ENCODE data around the gene CAPZA1.
"Not testable (repeated sequence)": the region's sequence is repeated elsewhere in the genome, so short reads cannot be mapped to it uniquely, and the experiment has no call there.

Gene CAPZA1

DNA sequence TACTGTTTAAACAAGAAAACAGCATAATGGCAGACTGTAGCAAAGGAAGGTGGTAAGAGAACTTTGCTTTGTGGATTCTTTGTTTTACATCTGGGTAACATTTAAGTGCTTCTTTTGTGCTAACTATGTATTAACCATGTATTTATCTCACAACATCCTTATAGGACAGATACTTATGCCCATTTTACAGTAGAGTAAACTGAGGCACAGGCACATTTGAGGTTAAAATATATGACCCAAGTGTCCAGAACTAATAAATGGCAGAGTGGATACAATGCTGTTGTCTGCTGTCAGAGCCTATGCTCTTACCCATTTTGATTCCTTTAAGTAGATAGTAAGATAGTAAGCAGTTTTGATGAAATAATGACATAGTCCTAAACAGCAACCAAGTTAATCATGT, 7.3 kb downstream of the CAPZA1 start:
- no peak for DNase-seq (ENCODE audit: low spot score)

DNA sequence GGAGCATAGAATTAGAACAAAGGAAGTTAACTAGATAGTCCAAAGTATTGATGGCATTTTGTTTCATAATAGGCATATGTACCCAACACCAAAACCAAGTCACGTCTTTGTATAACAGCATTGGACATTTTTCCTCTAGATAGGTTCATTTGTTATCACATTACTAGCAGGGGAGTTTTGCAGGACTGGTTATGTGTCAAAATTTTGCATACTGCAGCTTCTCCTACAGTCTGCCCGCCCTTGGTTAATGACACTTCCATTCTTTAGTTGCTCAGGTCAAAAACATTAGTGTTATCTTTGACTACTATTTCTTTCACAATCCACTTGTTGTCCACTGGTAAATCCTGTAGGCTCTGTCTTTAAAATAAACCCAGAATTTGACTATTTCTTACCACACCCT, 8.9 kb downstream of the CAPZA1 start:
- DNase-seq (ENCODE audit: low spot score) = no peak

DNA sequence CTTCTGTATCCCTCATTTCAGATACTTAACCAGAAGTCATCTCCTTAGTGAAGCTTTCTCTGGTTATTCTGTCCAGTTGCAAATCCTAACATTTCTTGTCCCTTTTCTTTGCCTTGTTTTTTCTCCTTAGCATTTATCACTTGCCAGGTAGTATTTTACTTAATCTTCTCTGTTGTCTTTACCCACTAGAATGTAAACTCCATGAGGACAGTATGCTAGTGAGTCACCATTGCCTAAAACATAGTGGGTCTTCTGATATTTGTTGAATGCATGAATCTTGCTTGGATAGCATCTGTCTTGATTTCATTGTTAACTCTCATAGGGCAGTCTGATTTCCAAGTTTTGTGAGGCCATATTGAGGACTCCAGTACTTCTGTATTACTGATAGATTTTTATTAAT, 9.6 kb downstream of the CAPZA1 start:
- no peak for DNase-seq (ENCODE audit: low spot score)

DNA sequence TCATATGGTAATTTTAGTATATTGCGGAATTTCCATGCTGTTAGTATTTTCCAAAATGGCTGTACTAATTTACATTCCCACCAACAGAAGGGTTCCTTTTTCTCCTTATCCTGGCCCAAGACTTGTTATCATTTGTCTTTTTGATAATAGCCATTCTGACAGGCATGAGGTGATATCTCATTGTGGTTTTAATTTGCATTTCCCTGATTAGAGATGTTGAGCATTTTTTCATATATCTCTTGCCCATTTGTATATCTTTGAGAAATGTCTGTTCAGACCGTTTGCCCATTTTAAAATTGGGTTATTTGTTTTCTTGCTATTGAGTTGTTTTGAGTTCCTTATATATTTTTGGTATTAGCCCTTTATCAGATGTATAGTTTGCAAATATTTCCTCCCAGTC, 14.0 kb downstream of the CAPZA1 start:
- no peak for DNase-seq (ENCODE audit: low spot score)

DNA sequence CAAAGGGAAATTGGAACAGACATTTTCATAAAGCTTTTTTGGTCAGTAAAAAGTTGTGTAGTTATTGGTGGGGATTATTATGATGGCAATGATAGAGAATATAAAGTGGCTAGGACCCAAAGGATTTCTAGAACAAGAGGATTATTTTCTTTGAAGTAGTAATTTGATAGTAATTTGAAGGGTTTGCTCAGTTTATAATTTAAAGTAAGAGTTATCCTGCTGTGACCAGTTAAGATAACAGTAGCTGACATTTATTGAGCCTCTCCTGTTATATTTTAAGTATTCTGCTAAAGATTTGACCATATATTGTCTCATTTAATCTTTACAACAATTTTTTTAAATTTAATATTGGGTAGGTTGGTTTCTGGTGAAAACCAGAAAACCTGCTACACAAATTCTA, 14.7 kb downstream of the CAPZA1 start:
- DNase-seq (ENCODE audit: low spot score) = no peak

DNA sequence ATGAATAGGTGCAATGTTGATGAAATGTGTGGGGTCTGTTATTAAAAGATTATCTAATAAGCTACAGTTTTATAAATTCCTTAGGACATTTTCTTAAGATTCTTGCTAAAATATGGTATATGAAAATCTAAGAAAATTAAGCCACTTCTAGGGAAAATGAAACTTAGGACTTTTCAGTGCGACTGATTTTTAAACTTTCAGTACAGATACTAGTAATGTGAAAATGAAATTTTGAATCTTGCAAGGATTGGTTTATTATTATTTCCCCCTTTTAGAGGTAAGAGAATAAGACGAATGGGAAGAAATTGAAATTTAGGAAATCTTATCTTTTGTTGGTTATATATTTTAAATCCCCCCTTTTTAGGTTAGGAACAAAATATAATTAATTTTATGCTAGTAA, 16.4 kb downstream of the CAPZA1 start:
- no peak for DNase-seq (ENCODE audit: low spot score)

DNA sequence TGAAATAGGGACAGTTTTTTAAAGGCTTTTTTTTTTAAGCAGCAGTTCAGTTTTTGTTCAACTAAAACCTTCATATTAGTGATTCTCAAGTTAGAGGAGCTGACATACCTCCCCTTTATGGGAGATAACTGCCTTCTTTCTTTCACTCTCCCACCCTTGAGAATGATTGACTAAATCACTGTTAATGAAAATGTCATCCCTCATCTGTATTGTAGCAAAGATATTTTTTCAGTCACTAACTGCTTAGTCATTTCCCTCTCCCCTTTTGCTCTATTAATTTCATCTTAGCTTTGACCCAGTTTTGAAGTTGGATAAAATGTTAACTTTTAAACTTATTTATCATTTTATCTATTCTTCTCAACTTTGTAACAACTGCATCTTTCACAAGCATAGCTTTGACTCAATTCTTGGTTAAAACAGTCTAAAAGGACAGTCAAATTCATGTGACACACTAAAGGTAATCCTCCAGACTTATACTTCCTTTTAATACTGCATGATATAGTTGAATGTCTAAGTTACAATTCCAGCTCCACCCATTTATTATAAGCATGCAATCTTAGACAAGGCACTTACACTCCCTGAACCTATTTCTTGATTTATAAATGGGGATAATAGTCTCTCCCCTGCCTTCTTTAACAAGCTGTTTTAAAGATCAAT, 17.1 kb downstream of the CAPZA1 start:
- no peak for DNase-seq (ENCODE audit: low spot score)

DNA sequence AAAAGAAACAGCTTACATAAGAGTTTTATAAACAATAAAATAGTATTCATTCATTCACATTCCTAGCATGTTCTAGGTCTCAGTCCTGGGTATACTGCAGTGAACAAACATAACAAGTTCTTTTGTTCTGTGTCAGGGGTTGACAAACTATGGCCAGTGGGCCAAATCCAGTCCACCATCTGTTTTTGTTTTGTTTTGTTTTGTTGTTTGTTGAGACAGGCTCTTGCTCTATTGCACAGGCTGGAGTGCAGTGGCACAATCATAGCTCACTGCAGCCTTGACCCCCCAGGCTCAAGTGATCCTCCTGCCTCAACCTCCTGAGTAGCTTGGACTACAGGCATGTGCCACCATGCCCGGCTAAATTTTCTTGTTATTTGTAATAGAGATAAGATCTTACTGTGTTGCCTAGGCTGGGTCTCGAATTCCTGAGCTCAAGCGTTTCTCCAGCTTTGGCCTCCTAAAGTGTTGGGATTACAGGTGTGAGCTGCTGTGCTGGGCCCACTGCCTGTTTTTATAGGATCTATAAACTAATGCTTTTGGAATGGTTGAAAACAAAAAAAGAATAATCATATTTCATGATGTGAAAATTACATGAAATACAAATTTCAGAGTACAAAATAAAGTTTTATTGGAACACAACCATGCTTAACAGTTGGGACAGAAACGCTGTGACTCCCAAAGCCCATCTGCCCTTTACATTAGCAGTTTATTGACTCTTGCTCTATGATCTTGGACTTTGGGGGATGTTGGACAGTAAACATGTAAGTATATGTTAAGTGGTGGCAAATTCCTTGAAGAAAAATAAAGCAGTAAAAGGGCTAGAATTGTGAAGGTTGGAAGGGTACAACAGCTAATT, 17.9 kb downstream of the CAPZA1 start:
- DNase-seq (ENCODE audit: low spot score) = peak; percentile 64

DNA sequence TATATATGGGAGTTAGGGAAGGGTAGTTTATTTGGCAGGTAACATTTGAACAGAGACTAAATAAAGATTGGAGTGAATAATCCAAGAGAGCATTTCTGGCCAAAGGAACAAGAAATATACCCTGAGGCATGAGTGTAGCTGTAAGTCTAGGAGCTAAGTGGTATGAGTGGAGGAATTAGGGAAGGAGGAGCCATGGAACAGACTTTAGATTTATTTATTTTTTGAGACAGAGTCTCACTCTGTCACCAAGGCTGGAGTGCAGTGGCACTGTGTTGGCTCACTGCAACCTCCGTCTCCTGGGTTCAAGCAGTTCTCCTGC, 18.4 kb downstream of the CAPZA1 start:
- no peak for DNase-seq (ENCODE audit: low spot score)

DNA sequence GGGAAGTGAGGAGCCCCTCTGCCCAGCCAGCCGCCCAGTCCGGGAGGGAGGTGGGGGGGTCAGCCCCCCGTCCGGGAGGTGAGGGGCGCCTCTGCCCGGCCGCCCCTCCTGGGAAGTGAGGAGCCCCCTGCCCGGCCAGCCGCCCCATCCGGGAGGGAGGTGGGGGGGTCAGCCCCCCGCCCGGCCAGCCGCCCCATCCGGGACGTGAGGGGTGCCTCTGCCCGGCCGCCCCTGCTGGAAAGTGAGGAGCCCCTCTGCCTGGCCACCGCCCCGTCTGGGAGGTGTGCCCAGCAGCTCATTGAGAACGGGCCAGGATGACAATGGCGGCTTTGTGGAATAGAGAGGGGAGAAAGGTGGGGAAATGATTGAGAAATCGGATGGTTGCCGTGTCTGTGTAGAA, 20.8 kb downstream of the CAPZA1 start:
- not testable (repeated sequence) for DNase-seq (ENCODE audit: low spot score)

DNA sequence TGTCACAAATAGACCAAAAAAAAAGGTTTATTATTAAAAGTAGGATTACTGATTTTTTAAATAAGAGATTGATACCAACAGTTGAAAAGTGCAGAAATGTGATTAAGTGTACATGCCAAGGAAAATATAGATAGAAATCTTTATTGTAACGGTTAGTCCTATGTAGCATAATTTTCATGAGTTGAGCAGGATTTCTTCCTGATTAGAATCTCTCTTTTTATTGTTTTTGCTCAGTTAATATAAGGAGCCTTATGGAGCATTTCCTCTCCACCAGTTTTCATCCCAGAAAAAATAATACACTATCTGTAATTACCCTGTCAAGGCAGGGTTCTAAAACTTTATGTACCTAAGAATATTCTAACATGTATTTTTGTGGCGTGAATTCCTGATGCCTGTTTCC, 23.4 kb downstream of the CAPZA1 start:
- DNase-seq (ENCODE audit: low spot score) = no peak

DNA sequence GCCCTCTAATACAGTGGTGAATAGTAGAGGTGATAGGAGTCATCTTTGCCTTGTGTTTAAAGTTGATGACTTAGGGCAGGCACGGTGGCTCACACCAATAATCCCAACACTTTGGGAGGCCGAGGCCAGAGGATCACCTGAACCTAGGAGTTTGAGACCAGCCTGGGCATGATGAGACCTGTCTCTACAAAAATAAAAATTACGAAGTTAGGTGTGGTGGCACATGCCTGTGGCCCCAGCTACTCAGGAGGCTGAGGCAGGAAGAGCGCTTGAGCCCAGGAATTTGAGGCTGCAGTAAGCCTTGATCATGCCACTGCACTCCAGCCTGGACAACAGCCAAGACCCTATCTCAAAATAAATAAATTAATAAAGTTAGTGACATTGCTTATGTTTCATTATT, 26.6 kb downstream of the CAPZA1 start:
- DNase-seq (ENCODE audit: low spot score) = no peak

DNA sequence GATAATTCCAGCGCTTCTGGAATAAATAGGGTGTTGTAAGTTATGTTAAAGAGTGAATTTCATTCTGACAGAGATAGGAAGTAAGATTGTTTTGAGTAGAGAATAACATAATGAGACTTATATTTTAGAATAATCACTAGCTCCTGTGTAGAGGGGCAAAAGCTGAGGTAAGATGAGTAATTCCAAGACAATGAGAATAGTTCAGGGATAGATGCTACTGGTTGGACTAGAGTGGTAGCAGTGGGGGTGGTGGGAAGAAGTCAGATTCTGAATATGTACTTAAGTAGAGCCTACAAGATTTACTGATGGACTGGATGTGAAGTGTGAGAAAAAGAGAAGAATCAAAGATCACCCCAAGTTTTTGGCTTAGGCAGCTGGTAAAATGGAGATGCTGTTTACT, 31.6 kb downstream of the CAPZA1 start:
- DNase-seq (ENCODE audit: low spot score) = no peak

DNA sequence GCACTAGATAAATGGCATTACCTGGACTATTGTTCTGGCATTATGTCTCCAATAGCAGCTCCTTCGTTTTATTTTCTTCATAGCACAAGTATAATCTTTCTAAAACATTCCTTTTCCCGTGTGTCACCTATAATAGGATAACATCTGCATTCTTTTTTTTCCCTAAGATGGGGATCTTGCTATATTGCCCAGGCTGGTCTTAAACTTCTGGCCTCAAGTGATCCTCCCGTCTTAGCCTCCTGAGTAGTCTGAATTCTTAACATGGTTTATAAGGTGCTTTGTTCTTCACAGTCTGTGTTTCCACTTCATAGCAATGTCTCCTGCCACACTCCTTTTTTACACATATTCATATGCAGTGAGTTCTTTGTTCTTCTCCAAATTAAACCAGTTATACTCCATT, 46.2 kb downstream of the CAPZA1 start:
- no peak for DNase-seq (ENCODE audit: low spot score)

DNA sequence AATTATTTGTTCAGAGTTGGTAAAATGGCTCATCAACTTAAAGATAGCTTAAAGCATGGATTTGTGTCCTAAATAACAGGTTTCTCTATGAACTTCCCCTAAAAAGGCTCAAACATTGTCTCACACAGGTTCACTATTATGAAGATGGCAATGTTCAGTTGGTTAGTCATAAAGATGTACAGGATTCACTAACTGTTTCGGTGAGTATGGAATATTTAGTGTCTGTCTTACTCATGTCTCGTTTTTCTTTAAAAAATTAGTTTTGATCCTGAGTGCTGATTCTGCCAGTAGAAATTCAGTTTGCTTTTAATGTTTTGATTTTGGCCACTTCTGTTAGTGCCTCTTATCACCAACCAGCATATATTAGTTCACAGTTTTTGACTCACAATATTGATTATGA, 47.3 kb downstream of the CAPZA1 start:
- DNase-seq (ENCODE audit: low spot score) = no peak

DNA sequence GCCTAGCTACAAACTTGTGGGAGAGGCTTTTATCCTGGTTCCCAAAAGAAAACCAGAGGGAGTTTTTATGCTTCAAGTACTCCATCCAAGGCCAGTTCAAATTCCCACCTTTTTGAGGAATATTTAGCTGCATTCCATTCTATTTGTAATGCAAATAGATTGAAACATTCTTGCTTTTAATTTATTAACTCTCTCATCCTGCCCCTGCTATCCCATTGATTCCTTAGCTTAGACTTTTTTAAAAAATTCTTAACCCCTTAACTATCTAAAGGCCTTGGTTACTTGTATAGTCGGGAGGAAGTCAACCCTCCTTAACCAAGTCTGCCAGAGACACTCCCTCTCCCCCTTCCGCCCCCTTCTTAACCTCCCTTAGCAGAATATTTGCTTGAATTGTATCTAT, 52.4 kb downstream of the CAPZA1 start:
- DNase-seq (ENCODE audit: low spot score) = no peak

DNA sequence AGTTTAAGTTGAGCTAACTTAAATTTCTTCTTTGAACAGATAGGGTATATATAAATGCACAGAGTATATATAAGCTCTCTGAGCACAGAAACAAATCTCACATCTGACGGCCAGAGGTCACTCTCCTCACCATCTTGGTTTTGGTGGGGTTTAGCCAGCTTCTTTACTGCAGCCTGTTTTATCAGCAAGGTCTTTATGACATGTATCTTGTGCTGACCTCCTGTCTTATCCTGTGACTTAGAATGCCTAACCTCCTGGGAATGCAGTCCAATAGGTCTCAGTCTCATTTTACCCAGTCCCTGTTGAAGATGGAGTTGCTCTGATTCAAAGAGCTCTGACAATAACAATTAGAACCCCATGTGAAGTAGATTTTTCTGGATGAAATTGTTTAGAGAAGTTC, 53.2 kb downstream of the CAPZA1 start:
- DNase-seq (ENCODE audit: low spot score) = no peak

DNA sequence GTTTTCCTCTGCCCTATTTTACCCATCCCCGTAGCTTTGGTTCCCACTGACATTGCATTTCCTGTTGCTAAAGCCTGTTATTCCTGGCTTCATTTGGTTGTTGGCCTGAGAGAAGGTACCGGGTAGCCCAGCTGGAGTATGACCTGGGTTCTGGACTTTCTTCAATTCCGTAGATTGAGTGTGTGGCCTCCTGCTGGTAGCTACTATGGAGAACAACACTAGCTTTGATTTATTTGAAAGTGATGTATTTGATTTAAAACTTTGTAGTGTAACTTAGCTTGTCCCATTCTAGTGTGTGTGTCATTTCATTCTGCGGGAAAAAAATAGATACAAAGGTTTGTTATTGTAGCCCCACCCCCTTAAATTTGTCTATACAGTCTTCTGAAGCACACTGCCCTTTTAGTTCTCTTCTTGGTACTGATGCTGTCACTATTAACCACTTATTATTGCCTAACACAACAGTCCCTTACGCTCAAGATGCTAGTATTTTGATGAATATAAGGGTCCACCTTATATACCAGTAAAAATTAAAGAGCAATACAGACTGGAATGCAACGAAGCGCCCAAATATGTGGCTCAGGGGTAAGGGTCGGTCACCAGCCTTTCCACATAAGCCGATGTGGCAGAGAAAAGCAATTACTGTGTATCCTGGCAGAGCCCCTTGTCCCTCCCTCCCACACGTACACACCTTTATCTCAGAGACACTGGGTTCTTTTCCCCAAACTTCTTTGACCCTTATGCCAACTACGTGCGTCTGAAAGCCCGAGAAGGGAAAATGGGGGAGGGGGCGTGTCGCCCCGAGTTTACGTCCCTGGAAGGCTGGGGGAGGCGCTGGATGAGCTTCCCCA, 54.2 kb downstream of the CAPZA1 start:
- DNase-seq (ENCODE audit: low spot score) = peak; percentile 60

DNA sequence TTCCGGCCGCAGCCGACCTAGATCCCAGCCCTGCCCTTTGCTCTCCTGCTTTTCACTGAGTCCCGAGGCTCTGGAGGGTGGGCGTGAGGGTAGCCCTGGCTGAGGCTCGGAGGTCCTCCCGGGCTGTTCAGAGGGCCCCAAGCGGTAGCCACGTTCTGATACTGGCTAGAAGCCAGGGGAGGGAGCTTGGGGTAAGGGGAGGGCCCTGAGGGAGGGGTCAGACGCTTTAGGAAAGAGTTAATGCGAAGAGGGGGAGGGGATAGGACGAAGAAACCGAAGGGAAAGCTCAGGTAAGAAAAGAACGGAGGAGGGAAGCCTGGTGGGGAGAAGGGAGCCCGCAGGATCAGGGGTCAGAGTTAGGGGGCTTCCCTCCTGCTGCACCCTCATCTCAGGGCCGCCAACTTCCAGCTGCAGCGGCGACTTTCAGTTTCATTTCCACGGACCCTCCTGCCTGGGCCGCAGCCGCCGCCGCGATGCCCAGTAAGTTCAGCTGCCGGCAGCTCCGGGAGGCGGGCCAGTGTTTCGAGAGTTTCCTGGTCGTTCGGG, 54.9 kb downstream of the CAPZA1 start, which contains the start of gene MOV10:
Gene MOV10 (plus strand): TSS at position 220 of the 546 bp plus-strand sequence. CDS start 254 bp downstream, at position 474.
- peak; percentile 75 for DNase-seq (ENCODE audit: low spot score)

DNA sequence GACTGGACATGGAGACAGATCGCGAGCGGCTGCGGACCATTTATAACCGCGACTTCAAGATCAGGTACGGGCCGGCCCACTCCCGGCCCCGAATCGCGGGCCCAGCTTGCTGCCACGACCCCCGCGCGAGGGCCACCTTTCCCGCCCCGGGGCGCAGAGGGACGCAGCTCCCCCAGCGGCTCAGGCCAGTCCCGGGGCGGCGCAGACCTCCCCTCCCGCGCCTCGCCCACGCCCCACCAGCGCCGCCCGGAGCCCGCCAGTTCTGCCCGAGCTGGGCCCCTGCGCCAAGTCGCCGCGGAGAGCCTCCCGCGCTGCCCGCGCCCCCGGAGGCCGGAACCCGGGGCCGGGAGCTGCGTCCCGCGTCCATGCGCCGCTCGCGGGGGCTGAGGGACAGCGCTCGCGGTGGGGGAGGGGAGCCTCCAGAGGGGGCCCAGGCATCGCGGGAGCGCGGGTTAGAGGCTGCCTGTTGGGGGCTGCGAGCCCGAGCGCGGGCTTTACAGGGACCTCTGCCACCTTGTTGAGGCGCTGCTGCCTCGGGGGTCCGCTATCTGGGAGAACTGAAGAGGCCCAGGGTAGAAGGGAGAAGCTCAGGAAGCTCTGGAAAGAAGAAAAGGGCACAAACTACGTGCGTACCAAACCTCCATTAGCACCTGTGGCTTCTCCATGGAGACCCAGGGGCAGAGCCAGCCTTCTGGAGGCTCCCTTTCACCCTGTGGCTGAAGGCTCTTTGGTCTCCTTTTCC, 55.5 kb downstream of the CAPZA1 start:
- peak; percentile 64 for DNase-seq (ENCODE audit: low spot score)

DNA sequence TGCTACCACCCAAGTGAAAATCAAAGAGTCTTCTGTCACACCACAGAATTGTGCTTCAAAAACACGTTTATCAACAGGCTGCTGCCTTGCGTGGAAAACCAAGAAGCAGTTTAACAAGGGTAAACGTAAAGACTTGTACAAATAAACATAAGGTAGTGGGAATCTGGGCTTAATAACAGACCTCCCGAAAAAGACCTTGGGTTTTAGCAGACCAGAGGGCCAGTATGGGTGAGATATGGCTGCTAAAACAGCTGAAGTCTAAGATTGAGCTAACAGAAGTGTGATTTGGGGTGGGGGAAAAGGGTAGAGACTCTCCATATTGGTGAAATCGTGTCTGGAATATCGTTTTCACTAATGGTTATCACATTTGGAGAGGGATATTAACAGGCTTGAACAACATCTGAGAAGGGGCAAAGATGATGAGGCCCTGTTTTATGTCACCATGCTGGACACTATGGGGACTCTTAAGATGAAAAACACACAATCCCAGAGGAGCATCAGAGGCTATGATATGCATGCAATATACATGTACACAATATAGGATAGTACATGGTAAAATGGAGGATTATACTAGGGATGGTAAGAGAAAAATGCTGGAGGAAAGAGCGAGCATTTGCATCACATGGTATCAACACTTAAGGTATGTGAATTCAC, 56.2 kb downstream of the CAPZA1 start:
- no peak for DNase-seq (ENCODE audit: low spot score)

All from AG08396 (cell line).